Prostate gland (tissue), 2 donors: ENCODE results near the gene MAP2K3. TPM values are rescaled to one million over a fixed set of nuclear protein-coding genes. Genes with fewer than 3 reads are reported as not detected.

Experiments used
- DNase-seq: peaks from one replicate; pipeline ENCODE4 v3.0.0-alpha.2; 2019; ENCODE audit warnings: low spot score
- H3K27ac ChIP-seq, 2 donors: fragments of 200-600 bp; sonication (generic); 2 replicates each; pipeline ENCODE4 v1.5.1; 2017 to 2019
- H3K27me3 ChIP-seq: fragments of 200-600 bp; sonication (generic); replicated peaks from 2 replicates; pipeline ENCODE4 v1.5.1; 2019; ENCODE audit not compliant: insufficient read depth
- H3K36me3 ChIP-seq, 2 donors: fragments of 200-600 bp; sonication (generic); 1 replicate in 1 of 2; 2 replicates in 1 of 2; pipeline versions ENCODE4 v1.5.1 to v1.8.1; 2017 to 2019
- H3K4me1 ChIP-seq: fragments of 200-600 bp; sonication (generic); replicated peaks from 2 replicates; pipeline ENCODE4 v1.5.1; 2019
- H3K4me3 ChIP-seq, 2 donors: fragments of 200-600 bp; sonication (generic); 2 replicates each; pipeline ENCODE4 v1.5.1; 2017 to 2019
- H3K9me3 ChIP-seq: fragments of 200-600 bp; sonication (generic); 2 replicates; pipeline ENCODE4 v1.5.1; 2017
- POLR2A ChIP-seq: fragments of 450-650 bp; IDR thresholded peaks from one replicate; pipeline ENCODE4 v1.6.1; 2016; ENCODE audit warnings: antibody characterized with exemption, mild to moderate bottlenecking
- POLR2AphosphoS5 ChIP-seq: sonication (generic); formaldehyde crosslinking; IDR thresholded peaks from one replicate; pipeline ENCODE4 v1.6.1; 2017; ENCODE audit warnings: antibody characterized with exemption
- WGBS: methylation state at CpG from one replicate; pipeline ENCODE4 v1.1.5; 2018; 5-methylcytosine and 5-hydroxymethylcytosine counted together
- intact Hi-C: fragments of 100-400 bp; cut with DNase I; formaldehyde crosslinking; loops from one replicate; pipeline ENCODE4 v1.14.2; 2022
- total RNA-seq, 2 donors: library from RNA; depleted of rRNA; stranded (reverse); fragments of >200 nt; gene quantifications; one replicate each; pipeline ENCODE4 v1.1.0, GENCODE V29; 2016
- TF ChIP-seq, protein P1 (sequence below), 4 experiments: fragments of 200-600 bp in 2 of 4; fragments of 450-650 bp in 2 of 4; sonication (generic) in 2 of 4; IDR thresholded peaks; 1 replicate in 3 of 4; 2 replicates in 1 of 4; pipeline ENCODE4 v1.5.1; 2016 to 2019; ENCODE audit warnings: antibody characterized with exemption in 4 of 4, mild to moderate bottlenecking in 2 of 4, moderate library complexity in 2 of 4

The MAP2K3 gene
- total RNA-seq, 2 donors from 2014 or later: 24.0 to 25.9 TPM

DNA sequence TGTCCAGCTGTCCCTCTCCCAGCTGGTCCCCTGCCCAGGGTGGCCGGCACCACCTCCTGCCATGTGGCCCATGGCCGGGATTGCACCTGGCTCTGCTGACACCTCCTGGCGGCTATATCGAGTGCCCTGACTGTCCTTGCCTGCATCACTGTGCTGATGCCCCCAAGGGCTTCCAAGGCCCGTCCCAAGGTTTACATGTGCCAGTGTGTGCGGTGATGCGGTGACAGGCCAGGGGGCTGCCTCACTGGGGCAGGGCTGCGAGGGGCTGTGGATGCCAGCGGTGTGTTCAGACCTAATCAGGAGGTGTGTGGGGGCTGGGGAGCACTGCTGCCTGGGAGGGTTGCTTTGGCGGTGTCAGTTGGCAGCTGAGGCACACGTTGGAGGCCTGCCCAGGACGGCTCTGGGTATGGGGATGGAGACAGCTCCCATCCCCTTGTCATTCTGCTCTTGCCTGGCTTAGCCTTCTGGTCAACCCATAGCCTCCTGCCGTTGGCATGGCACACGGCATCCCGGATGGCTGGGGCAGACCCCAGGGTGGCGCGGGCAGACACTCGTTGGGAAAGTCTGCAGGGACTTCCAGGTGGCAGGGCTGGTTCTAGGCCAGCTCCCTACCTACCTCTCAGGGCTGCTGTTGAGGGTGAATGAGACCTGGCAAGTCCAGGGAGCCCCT lies 5.5 kb downstream of the MAP2K3 start:
- H3K27ac ChIP-seq: no peak overlapping the region
- no peaks in the 10 kb centered on the region for H3K27me3 ChIP-seq
- no peak for TF ChIP-seq POLR2A
- TF ChIP-seq, protein P1, sequence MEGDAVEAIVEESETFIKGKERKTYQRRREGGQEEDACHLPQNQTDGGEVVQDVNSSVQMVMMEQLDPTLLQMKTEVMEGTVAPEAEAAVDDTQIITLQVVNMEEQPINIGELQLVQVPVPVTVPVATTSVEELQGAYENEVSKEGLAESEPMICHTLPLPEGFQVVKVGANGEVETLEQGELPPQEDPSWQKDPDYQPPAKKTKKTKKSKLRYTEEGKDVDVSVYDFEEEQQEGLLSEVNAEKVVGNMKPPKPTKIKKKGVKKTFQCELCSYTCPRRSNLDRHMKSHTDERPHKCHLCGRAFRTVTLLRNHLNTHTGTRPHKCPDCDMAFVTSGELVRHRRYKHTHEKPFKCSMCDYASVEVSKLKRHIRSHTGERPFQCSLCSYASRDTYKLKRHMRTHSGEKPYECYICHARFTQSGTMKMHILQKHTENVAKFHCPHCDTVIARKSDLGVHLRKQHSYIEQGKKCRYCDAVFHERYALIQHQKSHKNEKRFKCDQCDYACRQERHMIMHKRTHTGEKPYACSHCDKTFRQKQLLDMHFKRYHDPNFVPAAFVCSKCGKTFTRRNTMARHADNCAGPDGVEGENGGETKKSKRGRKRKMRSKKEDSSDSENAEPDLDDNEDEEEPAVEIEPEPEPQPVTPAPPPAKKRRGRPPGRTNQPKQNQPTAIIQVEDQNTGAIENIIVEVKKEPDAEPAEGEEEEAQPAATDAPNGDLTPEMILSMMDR (IDR thresholded peaks at IDR 0.05): no peak
- 52% methylated on average over 18 of the region's 18 CpGs for WGBS
- H3K9me3 ChIP-seq: no peaks in the 10 kb centered on the region
- DNase-seq: no peak
- H3K36me3 ChIP-seq: no peaks in the 10 kb centered on the region
- H3K4me3 ChIP-seq: no peak overlapping the region
- peaks cover 25% of the 10 kb centered on the region for H3K4me1 ChIP-seq
- intact Hi-C loops: loop anchor here (5.0 kb wide), 2 partner anchors 32 to 167 kb away; no protein-coding TSS in a partner anchor

DNA sequence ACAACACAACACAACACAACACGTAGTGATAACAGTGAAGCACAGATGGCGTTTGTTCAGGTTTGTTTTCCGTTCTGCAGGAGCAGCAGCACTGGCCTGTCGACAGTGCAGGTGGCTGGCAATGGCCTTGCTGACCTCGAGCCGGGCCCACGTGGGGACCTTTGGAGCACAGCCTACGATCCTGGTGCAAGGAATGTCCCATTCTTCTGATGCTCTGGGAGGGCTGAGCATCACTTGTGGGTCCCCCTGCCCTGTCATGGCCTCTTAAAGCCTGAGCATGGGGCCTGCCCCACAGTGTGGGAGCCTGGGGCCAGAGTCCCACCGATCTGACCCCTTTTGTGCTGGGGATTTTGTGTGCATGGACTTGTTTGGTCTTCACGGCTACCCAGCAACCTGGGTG lies 6.8 kb downstream of the MAP2K3 start:
- H3K36me3 ChIP-seq: no peaks in the 10 kb centered on the region
- no peak overlapping the region for H3K27ac ChIP-seq
- no peaks in the 10 kb centered on the region for H3K27me3 ChIP-seq
- H3K9me3 ChIP-seq: no peaks in the 10 kb centered on the region
- intact Hi-C loops: no loop called here
- TF ChIP-seq, protein P1 (IDR thresholded peaks at IDR 0.05): no peak
- WGBS: 79% methylated on average over 10 of the region's 10 CpGs
- no peak for DNase-seq
- no peak overlapping the region for H3K4me3 ChIP-seq
- peaks cover 25% of the 10 kb centered on the region for H3K4me1 ChIP-seq

DNA sequence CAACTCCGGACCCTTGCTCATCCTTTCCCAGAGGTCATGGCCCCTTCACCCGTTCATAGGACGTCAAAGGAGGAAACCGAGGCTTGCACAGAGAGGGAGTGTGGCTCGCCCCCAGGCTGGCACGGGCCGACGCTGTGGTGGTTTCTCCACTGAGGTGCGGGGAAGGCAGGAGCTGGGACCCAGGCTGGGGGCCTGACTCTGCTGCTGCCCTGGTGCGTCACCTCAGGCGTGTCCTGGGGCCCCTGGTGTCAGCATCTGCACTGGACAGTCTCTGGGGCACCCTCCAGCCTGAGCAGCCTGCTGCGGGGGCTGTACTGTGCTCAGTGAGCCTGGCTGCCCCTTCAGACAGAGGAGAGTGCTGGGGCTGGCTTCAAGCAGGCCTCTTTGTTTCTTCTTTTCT lies 7.4 kb downstream of the MAP2K3 start:
- no peak for DNase-seq
- no peak overlapping the region for H3K4me3 ChIP-seq
- 70% methylated on average over 12 of the region's 12 CpGs for WGBS
- H3K36me3 ChIP-seq: no peaks in the 10 kb centered on the region
- no peak for TF ChIP-seq POLR2A
- TF ChIP-seq, protein P1 (IDR thresholded peaks at IDR 0.05): no peak
- no peak for TF ChIP-seq POLR2AphosphoS5
- no peak overlapping the region for H3K27ac ChIP-seq
- no peaks in the 10 kb centered on the region for H3K9me3 ChIP-seq
- H3K27me3 ChIP-seq: no peaks in the 10 kb centered on the region
- intact Hi-C loops: no loop called here
- H3K4me1 ChIP-seq: peaks cover 21% of the 10 kb centered on the region

DNA sequence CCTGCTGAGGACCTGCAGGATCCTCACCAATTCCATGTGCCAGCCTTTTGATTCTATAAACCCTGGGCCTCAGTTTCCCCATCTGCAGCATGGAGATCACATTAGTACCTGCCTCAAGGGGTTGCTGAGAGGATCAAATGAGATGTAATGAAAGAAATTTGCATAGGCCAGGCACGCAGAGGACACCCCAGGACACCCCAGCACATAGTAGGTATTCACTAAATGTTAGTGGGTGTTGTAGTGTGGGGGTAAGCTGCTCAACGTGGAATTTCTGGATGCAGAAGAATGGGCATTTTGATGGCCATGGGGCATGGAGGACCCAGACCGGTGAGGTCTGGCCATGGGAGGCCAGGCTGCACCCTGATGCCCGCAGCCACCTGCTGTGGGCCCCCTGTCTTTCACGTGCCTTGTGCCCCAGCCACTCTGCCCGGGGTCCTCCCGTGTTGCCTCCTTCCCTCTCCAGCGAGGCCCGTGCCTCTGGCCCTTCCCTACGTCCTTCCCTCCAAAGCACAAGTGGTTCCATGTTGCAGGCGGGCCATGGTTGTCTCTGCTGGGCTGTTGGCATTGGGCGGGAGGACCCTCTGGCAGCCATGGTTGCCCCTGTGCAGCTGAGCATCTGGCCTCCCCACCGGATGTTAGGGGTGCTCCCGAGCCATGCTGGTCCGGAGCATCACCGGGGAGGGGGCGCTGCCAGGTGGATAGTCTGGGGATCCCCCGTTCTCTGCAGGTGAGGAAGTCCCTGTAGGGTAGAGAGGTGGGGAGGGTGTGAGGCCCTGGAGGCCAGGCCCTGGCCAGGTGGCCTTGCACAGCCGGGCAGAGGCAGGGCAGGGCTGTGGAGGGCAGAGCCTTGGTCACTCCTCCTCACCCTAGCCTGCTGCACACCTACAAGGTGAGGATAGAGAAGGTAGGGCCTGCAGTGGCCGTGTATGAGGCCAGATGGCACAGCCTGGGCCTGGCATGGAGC lies 8.6 kb downstream of the MAP2K3 start:
- TF ChIP-seq POLR2AphosphoS5: no peak
- no peak for TF ChIP-seq POLR2A
- TF ChIP-seq, protein P1 (IDR thresholded peaks at IDR 0.05): no peak
- no peak for DNase-seq
- H3K9me3 ChIP-seq: no peaks in the 10 kb centered on the region
- H3K4me1 ChIP-seq: peaks cover 8% of the 10 kb centered on the region
- intact Hi-C loops: no loop called here
- H3K27me3 ChIP-seq: no peaks in the 10 kb centered on the region
- H3K36me3 ChIP-seq: no peaks in the 10 kb centered on the region
- H3K4me3 ChIP-seq: no peak overlapping the region
- 81% methylated on average over 20 of the region's 20 CpGs for WGBS
- no peak overlapping the region for H3K27ac ChIP-seq
